COLO668 (cell line): ENCODE measurements around the gene EYS.

Source experiments
- DNase-seq: peaks from one replicate; lab custom pipeline; 2025; ENCODE audit not compliant: unreplicated experiment; lab: John Stamatoyannopoulos, UW

The EYS gene

DNA sequence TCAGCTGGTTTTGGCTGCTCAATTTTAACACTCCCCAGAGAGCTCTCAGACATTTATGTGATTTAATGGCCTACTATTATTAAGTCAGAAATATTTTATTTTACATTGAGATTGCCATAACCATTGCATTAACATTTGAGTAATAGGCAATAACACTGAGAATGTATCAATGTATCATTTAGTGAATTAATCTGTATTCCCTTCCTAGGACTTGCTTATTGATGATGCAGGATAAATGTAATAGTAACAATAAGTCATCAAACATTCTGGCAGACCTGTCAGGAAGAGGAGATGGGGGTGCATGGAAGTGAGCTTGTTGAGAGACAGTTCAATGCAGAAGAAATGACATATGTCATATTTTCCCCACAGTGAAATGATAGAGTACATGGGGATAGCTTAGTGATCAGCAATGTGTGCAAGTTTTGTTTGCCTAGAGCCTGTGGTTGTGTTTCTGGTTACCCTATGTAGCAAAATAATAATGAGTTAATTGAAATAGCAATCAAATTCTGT lies 458.9 kb downstream of the EYS start:
- no peak for DNase-seq

DNA sequence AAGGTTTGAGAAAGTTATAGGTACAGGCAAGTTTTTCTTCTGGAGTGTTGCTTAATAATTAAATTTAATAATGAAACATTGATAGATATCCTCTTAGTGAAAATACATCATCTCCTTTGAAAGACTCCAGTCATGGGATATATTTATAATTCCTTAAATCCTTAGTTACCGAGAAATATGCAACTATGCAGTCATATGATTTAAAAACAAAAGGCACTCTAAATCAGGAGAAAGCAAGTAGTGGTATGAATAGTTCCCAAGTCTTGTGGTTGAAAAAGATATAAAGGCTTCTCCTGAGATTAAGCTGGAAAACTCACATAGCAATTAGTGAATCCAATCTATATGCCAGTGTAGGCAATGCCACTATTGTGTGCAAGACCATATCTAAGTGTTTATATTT lies 475.4 kb downstream of the EYS start:
- DNase-seq: no peak

DNA sequence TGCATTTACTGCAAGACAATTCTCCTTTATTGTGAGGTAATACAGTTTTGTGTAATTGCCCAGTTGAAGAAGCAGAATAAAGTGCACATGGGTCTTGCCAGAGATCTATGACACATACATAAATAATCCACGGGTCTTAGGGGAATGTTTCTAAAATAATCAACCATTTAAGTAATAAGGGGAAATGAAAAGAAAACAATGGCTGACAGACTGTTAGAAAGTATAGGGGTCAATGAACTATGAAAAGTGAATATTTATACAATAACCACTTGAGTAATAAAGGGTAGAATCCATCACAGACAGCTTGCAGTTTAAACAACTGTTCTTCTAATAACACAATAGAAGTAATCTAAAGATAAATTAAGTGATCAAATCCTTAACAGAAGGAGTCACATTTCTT lies 477.2 kb downstream of the EYS start:
- DNase-seq: no peak

DNA sequence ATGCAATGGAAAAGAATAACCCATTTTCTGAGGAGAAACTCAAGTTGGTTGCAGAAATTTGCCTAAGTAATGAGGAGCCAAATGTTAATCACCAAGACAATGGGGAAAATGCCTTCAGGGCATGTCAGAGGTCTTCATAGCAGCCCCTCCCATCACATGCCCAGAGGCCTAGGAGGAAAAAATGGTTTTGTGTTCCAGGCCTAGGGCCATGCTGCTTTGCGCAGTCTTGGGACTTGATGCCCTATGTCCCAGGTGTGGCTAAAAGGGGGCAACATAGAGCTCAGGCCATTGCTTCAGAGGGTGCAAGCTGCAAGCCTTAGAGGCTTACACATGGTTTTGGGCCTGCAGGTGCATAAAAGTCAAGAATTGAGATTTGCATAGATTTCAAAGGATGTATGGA lies 485.9 kb downstream of the EYS start:
- no peak for DNase-seq

DNA sequence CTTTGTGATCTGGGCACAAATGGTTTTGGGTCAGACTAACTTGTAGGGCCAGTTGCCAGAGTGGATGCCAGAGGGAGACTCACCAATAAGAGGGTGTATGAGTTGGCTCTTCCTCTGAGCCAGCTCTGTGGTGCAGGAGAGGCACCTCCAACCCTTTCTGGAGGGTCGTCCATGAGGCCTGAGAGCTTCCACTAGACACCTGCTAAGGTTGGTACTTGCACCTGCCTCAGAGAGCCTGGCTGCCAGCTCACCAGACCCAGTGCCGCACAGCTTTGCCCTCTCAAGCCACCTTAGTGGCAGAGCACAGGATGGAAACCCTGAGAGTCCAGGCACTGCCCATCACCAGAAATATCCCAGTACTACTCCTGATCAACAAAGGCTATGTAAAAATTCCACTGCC lies 504.3 kb downstream of the EYS start:
- DNase-seq: no peak

DNA sequence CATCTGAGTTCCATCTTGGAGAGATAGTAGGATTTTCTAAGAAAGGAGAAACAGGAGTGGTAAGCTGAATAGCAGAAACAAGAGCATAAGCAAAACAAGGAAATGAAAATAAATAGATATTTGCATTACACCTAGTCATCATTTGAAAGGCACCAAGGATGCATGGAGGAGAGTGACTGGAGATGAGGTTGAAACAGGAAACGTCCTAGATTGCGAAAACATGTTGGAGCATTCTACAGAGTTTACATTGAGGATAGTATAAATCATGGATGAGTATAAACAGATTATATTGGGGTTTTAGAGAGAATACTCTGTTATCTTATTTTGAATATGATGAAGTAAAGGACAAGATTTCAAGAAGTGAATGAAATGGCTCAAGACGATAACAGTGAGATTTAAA lies 507.3 kb downstream of the EYS start:
- DNase-seq: no peak

DNA sequence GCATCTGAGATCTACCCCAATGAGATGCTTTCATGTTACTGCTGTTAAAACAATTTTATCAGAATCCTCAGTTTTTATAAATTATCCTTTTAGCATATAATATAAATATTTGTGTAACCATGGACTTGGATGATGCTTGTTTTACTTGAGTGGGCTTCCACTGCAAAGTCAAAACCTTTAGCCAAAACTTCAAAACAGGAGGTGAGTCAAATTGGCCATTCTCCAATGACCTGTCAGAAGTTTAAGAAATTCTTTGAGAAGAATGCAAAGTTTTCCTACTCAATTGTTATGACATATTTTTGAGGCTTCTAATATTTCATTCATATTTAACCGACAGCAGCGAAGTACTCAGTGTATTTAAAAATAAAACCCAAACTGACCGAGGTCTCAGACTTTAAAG lies 507.9 kb downstream of the EYS start:
- no peak for DNase-seq

DNA sequence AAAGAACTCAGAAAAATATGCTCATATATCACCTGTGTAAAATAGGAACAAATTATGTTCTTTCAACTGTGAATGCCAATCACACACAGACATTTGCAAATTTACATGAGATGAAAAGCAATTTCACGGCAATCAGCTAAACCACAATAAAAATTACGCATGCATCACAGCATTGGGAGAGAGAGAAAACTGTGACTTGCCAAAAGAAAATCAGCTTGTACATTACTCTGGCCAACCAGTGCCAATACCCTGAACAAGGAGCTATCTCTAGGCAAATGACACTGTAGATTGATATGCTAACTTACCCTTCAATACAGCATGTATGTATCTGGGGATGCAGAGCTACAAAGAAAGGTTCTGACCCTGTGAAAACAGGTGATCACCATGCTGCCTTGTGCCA lies 515.6 kb downstream of the EYS start:
- DNase-seq: no peak

DNA sequence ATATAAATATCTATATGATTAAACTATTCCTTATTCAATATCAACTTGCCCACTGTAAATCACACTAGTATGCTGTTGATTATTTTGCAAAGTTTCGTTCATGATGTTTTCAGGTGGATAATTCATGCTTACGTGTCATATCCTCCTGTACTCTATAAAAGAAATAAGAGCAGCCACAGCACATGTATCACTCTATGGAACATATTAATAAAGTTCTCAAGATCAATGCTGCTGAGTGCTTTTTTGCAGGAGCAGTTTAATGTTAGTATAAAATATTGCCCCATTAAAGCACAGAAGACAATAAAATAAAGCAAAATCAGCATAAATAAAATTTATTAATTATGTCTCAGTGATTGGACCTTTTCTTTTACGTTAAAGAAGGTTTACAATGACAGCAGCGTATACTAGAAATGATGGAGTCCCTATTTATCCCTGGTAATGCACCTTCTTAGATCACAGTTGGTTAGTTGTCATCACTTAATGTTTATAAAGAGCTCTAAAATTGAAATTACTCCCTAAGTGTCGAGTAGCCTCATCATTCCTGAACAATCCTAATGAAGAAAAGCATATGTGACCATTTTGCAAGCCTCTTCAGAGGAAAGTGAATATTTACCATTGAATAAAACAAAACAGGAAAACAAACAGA lies 517.7 kb downstream of the EYS start:
- DNase-seq: no peak

DNA sequence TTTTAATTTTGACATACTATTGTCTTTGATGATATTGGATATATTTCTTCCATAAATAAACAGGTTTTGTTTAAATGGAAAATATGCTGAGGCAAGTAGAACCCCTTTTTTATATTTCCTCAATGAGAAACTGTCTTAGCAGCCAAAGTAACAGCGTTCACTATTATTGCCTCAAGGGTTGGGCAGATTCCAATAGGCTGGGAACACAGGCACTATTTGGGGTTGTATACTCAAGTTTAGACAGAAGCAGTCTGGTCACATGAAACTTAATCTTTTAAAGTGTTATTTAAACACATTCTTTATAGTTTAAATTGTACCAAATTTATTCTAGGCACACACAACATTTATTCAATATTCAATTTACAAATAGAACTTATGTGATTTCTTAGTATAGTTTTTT lies 520.2 kb downstream of the EYS start:
- DNase-seq: no peak

DNA sequence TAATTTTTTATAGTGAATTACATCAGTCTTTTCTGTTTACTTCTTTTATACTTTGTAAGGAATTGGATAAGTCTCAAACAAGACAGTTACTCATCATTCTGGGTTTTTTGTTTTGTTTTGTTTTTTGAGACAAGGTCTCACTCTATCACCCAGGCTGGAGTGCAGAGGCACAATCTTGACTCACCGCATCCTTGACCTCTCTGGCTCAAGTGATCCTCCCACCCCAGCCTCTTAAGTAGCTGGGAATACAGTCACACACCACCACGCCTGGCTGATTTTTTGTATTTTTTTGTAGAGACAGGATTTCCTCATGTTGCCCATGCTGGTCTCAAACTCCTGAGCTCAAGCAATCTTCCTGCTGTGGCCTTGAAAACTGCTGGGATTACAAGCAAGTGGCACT lies 524.3 kb downstream of the EYS start:
- DNase-seq: no peak

DNA sequence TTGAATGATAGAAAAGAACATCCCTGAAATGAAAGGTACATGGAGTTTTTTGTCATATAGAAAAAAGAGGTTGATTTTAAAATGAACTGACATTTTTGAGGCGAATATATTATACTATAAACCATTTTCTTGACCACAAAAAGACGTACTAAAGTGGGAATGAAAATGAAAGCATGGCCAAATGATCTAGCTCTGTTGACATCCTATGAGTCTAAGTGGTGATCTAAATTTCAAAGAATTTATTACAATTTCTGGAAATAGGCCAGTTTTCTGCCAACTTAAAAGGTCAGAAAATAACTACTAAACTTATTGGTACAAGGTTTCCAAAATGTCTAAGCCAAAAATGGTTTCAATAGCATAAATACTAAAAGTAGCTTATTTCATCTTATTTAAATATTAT lies 536.8 kb downstream of the EYS start:
- DNase-seq: no peak

DNA sequence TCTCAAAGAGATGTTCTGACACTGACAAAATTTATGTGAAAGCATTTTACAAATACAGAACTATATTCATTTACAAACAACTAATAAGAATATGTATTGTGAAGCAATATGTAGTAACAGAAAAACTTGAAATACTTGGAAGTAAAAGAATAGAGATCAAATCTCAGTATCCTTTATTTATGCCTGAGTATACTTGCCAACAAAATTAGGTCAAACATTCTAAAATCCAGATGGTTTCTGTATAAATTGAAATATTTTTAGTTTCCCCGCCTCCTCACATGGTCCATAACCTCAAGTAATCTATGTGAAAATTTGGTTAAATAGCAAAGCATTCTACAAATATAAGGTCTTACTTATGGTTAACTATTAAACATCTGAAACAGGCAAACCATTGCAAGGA lies 545.4 kb downstream of the EYS start:
- no peak for DNase-seq

DNA sequence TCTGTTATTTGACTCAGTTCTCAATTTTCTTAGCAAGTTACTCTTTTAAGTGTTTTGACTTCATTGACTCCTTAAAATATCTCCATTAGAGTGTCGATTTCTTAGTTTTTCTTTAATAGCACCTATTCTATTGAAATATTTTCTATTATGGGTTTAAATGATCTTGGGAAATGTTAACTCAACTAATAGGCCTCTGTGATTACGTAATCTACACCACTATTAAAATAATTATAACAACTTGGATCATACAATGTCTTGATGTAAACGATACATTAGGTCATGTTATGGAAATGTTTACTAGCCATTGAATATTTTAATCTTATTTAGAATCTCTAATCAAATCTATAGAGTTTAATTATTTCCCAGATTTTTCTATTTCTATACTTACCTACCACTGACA lies 550.0 kb downstream of the EYS start:
- no peak for DNase-seq

DNA sequence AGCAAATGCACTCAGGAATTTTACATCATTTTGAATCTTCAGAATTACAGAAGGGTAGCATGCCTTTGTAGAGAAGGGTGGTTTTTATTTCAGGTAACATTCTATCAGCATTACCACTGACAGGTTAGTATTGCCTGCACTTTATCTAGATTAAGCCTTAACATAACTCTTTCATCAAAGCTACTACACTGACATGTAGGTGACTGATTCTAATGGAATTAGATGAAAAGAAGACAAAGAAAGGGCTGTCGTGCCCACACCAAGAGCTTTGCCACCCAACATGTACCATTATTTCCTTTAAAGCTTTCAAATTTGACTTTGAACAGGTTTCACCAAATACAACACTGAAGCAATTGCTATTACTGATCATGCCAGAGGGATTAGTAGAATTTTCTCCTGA lies 551.9 kb downstream of the EYS start:
- DNase-seq: no peak

DNA sequence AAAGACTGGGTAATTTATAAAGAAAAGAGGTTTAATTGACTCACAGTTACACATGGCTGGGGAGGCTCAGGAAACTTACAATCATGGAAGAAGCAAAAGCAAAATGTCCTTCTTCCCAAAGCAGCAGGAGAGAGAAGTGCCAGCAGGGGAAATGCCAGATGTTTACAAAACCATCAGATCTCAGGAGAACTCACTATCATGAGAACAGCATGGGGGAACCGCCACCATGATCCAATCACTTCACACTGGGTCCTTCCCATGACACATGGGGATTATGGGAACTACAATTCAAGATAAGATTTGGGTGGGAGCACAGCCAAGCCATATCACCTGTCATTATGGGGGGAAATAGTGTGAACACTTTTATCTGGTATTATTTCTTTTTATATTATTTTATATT lies 557.2 kb downstream of the EYS start:
- DNase-seq: no peak

DNA sequence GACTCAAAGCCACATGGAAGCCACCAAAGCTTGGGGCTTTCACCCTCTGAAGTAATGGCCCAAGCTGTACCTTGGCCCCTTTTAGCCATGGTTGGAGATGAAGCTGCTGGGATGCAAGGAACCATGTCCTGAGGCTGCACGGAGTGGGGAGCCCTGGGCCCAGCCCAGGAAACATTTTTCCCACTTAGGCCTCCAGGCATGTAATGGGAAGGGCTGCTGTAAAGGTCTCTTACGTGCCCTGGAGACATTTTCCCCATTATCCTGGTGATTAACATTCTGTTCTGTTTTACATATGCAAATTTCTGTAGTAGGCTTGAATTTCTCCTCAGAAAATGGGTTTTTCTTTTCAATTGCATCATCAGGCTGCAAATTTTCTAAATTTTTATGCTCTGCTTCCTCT lies 558.2 kb downstream of the EYS start:
- no peak for DNase-seq

DNA sequence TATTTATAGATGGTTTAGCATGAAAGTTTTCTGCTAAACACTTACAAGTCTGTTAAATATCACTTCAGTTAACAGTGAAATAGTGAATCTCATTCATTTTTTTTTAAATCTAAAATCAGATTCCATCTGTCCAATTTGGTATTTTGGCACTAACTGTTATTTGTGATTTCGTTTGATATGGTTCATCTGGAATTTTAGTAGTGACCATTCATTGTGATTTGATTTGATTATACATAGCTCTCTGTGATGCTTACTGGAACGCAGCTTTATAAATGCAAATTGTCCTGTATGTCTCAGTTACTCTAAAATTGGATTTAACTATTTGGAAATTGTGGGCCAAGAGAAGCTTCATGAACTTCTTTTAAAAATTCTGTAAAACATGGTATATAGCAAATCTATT lies 571.5 kb downstream of the EYS start:
- no peak for DNase-seq

DNA sequence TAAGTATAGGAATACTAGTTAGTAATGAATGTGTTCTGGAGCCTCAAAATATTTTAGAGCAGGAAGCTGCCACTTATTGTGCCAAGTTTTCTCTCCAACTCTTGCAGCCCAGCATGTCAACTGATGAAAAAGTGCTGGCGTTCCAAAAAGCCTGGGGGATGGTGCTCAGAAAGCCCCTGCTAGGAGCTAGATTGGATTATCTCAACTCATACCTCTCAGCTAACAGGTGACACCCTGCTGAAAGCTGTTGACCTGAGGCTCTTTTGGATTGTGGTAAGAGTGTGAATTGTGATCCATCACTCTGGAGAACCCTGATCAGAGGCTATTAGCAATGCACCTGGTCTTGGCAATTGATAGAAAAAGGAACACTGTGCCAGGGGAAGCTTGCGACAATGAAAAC lies 580.4 kb downstream of the EYS start:
- no peak for DNase-seq

DNA sequence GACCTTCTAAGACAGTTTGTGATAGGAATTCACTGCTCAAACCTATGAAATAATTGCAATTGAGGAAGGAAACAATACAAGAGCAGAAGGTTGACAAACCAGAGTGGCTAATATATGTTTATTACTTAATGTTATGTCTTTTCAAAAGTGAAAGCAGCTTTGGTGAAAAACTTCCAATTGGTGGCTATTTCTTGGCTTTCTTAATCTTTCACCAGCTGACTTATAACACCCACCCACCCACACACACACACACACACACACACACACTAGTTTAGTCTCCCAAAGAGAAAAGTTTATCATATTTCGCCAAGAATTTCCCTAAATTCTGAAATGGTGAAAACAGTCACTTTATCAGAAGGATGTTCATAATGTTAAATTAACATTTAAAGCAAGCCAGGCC lies 583.5 kb downstream of the EYS start:
- DNase-seq: no peak

DNA sequence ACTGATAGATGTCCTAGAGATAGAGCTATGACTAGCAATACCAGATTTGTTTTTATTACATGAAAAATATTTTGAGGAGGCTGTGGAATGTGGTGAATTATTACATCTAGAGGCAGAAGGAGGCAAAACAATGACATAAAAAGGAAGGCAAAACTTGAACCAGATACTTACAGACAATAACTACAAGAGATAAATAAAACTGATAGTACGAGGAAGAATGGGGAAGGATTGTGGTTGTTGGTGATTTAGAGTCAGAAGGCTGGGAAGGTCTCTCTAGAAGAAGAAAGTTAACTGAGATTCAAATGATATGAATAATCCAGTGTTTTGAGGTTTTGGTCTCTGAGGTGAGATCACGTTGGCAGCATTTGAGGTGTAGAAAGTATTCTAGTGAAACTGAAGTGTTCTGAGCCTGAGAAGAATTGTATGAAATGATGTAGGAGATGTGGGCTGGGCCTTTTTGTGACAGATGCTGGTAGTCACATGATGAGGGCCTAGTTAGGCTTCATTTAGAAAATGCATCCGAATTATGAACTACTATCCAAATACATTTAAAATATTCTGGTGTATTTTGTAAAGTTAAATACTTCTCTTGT lies 589.1 kb downstream of the EYS start:
- DNase-seq: no peak

DNA sequence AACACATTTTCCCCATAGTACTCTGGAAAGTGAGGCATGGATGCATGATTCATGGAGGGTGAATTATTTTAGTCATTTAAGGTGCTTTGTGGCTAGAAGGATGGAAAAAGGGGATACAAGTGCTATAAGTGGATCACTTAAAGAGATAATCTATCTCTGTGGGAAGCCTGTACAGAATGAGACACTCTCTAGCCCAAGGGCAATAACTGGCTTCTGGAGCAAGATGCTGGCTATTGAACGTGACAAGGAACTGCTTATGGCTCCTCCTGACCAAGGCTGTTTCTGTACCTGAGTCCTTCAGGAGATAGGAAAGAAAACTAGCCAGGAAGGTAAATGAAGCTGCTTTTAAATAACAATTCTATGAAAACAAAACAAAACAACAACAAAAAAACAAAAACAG lies 590.7 kb downstream of the EYS start:
- no peak for DNase-seq

DNA sequence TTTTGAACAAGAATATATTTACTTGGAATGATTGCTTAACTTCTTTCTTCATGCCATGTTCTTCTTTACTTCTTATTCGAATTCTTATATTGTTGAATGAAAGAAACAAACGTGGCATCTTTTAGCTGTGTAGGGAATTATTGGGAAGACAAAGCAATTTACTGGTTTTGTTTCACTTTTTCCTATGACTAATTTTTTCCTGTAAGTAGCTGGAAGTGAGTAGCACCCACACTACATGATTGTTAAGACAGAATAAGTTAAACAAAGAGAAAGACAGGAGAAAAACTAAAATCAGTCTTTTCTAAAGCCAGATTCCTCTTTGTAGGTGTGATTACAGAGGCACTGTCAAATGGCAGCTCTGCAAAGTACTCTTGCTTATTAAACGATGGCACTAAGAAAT lies 593.4 kb downstream of the EYS start:
- no peak for DNase-seq
